Measurements from ENCODE around the gene RESP18.
A peak's percentile ranks its signal among the peaks of the same experiment; 100 is the strongest.

RESP18 gene

GRCh38 chr2:219280651-219281050, 51.9 kb downstream of the RESP18 start:
- H3K4me3 ChIP-seq (ENCODE audit: low read length), result no peak overlapping the region
- no peak for DNase-seq (ENCODE audit: low read depth)
- no peak for TF ChIP-seq CTCF (conservative IDR thresholded peaks at IDR 0.05; ENCODE audit: low read depth, low read length)

- peak overlapping the region; percentile 55 for H3K4me3 ChIP-seq (ENCODE audit: low read length)
These were observed 52.5 kb downstream of the RESP18 start for GRCh38 chr2:219279916-219280516.

GRCh38 chr2:219279151-219279915, 53.2 kb downstream of the RESP18 start, which contains the start of gene DNAJB2:
Gene DNAJB2 (plus strand): TSS chr2:219279366. CDS start chr2:219279834, 468 bp downstream.
- peak within 1 kb of the TSS; percentile 55 for H3K4me3 ChIP-seq (ENCODE audit: low read length)
- peak; percentile 92 for DNase-seq (ENCODE audit: low read depth)
- TF ChIP-seq CTCF (conservative IDR thresholded peaks at IDR 0.05; ENCODE audit: low read depth, low read length), result peak; percentile 14

More at GRCh38 chr2:219279916-219280516, 52.5 kb downstream of the RESP18 start:
- DNase-seq (ENCODE audit: low read depth), result no peak
- no peak for TF ChIP-seq CTCF (conservative IDR thresholded peaks at IDR 0.05; ENCODE audit: low read depth, low read length)

- TF ChIP-seq CTCF (conservative IDR thresholded peaks at IDR 0.05; ENCODE audit: low read depth, low read length), result no peak
- H3K4me3 ChIP-seq (ENCODE audit: low read length), result peak overlapping the region; percentile 55
- DNase-seq (ENCODE audit: low read depth), result no peak
These were observed 53.8 kb downstream of the RESP18 start for GRCh38 chr2:219278655-219279150.

- no peak for DNase-seq (ENCODE audit: low read depth)
- no peak overlapping the region for H3K4me3 ChIP-seq (ENCODE audit: low read length)
- peak; percentile 96 for TF ChIP-seq CTCF (conservative IDR thresholded peaks at IDR 0.05; ENCODE audit: low read depth, low read length)
These were observed 54.6 kb downstream of the RESP18 start for GRCh38 chr2:219277703-219278654.

Measured in retinal pigment epithelial cell (primary cell).